ENCODE results near the gene GCKR.

GCKR gene

GRCh38 chr2:27571681-27572080 is 75.0 kb downstream of the GCKR start:
- no peak overlapping the region for H3K4me3 Mint-ChIP-seq
- no peaks in the 10 kb centered on the region for H3K36me3 Mint-ChIP-seq (ENCODE audit: low read depth)
- peaks cover 8% of the 10 kb centered on the region for H3K9me3 Mint-ChIP-seq
- no peak for DNase-seq (ENCODE audit: low spot score)
- H3K27me3 Mint-ChIP-seq (ENCODE audit: low read depth): peaks cover 40% of the 10 kb centered on the region
- no peak overlapping the region for H3K27ac Mint-ChIP-seq
- H3K4me1 Mint-ChIP-seq (ENCODE audit: low read depth): peaks cover 2% of the 10 kb centered on the region

- Mint-ChIP-seq H3K27me3 (ENCODE audit: low read depth) (peaks cover 35% of the 10 kb centered on the region), H3K27ac (no peak overlapping the region), H3K4me1 (ENCODE audit: low read depth) (peaks cover 2% of the 10 kb centered on the region), H3K36me3 (ENCODE audit: low read depth) (no peaks in the 10 kb centered on the region), H3K4me3 (no peak overlapping the region), H3K9me3 (peaks cover 8% of the 10 kb centered on the region)
- no peak for DNase-seq (ENCODE audit: low spot score)
Measured at GRCh38 chr2:27572439-27572838, 75.8 kb downstream of the GCKR start.

DNA sequence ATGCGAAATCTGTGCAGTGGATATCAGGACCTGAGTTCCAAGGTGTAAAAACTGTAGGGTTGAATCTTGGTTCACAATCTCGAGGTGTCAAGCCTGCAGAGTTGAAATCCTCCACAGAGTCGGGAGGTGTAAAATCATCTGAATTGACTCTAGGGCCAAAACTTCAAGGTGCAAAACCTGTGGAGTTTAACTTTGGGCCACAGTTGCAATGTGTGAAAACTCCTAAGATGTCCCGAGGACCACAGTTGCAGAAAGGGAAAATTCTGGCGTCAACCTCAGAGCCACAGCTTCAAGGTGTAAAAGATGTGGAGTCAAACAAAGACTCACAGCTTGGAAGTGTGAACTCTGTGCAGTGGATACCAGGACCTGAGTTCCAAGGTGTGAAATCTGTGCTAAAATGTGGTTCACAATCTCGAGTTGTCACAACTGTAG is 76.4 kb downstream of the GCKR start:
- Mint-ChIP-seq H3K4me1 (ENCODE audit: low read depth) (peaks cover 2% of the 10 kb centered on the region), H3K4me3 (no peak overlapping the region), H3K27me3 (ENCODE audit: low read depth) (peaks cover 35% of the 10 kb centered on the region), H3K9me3 (peaks cover 8% of the 10 kb centered on the region), H3K36me3 (ENCODE audit: low read depth) (no peaks in the 10 kb centered on the region), H3K27ac (no peak overlapping the region)
- no peak for DNase-seq (ENCODE audit: low spot score)

All from T-helper 2 cell treated with Interferon-gamma antibody and Interleukin-4, amounts not matched to agents 5 μg/mL and 100 μg/mL, for 36 hours (primary cell).